Medulla oblongata (tissue), 1 donor: Measurements from ENCODE around the gene ANKRD50.

Experiments
- DNase-seq: peaks from one replicate; pipeline ENCODE4 v3.0.0-alpha.2; 2015; ENCODE audit errors: extremely low spot score

Gene ANKRD50

GRCh38 chr4:124636788-124637187 lies 75.7 kb downstream of the ANKRD50 start:
- no peak for DNase-seq

DNA sequence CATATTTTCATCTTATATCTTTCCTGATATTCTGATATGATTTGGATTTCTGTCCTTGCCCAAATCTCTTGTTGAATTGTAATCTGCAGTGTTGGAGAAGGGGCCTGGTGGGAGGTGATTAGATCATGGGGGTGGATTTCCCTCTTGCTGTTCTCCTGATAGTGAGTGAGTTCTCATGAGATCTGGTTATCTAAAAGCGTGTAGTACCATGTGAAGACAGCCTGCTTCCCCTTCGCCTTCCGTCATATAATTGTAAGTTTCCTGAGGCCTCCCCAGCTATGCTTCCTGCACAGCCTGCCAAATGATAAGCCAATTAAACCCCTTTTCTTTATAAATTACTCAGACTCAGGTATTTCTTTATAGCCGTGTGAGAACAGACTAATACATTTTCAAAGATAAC lies 77.2 kb downstream of the ANKRD50 start:
- DNase-seq: no peak

- DNase-seq: no peak
Observed at GRCh38 chr4:124633285-124633941, 79.1 kb downstream of the ANKRD50 start.

- DNase-seq: no peak
Observed at GRCh38 chr4:124632439-124632838, 80.1 kb downstream of the ANKRD50 start.

DNA sequence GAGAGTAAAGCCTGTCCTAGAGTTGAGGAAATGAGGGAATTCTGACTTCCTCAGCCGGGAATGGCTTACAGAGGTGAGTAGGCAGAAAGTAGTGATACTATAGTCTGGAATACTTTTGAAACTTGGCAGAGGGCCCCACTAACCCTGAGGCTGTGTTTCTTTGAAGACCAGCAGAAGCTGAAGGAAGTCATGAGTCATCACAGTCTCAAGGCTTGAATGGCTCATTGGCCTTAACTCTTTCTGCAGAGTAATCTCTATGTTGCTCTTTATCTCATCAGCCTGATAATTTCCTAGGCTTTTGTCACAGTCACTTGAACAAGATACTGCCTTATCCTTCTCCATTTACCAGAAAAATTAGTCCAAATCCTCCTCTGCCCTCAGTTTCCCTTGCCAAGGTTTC lies 80.8 kb downstream of the ANKRD50 start:
- no peak for DNase-seq

DNA sequence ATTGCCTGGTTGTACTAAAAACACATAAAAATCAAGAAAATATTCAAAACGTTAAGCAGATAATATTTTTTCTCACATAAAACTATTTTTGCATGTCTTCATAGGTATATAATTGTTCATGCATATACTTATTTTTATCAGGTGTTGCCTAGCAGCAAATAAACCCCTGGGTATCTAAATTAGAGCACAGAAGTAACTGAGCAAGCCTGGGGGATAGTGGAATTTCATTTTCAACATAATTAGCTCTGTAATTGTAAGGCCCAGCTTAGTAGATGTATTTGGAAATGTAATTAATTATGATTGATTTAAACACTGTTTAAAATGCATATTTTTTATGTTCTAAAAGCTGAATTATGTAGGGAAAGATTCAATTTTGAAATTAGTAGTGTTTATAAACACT lies 82.9 kb downstream of the ANKRD50 start:
- DNase-seq: no peak
